NOMO-1 treated with dmso at 0.1 percent for 144 hours (cell line): ENCODE measurements around the gene SOX30.

ENCODE experiments used
- DNase-seq: peaks from one replicate; lab custom pipeline; 2025; ENCODE audit not compliant: unreplicated experiment; lab: John Stamatoyannopoulos, UW

SOX30 gene

DNA sequence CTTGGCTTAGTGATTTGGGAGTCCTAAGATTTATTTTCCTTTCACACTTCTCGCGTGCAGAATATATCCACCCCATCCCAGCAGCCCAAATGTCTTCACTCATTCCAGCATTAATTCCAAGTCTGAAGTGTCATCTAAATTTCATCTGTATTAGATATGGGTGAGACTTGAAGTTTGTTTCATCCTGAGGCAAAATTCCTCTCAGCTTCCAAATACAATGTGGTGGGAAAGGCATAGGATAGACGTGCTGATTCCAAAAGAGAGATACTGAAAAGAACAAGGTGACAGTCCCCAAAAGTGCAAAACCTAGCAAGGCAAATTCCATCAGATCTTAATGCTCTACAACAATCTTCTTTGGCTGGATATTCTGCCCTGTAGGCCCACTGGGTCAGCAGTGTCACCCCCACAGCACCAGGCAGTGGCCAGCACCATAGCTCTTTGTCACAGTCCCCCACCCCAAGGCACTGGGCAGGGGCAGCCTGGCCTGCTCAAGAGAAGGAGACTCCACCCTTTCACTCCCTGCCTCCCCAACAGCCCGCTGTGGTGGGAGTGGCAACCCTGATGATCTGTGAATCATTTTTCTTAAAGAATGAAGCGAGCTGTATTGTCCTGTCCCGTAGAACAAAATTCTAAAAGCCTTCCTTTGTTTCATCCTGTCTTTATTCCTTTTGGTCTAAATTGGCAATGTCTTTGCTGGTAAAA is 74.0 kb downstream of the SOX30 start:
- DNase-seq = no peak

- DNase-seq = no peak
Measured at GRCh38 chr5:157576678-157577077, 75.6 kb downstream of the SOX30 start.
